HL-60/S4 (cell line): ENCODE results near the gene AFG1L.
"Not testable (repeated sequence)": the region's sequence is repeated elsewhere in the genome, so short reads cannot be mapped to it uniquely, and the experiment has no call there.

Experiments used
- in situ Hi-C: fragments of 300-500 bp; cut with MboI; formaldehyde crosslinking; loops from 2 replicates; pipeline ENCODE4 v1.14.3; 2022; ENCODE audit warnings: low sequenced_read_pairs

AFG1L gene

GRCh38 chr6:108549241-108549640, 254.4 kb downstream of the AFG1L start:
- in situ Hi-C loops, result loop anchor here (10.0 kb wide), 1 partner anchor 236 kb away; no protein-coding TSS in a partner anchor

- in situ Hi-C loops, result loop anchor here (10.0 kb wide), 1 partner anchor 235 kb away; no protein-coding TSS in a partner anchor
Observed at GRCh38 chr6:108549741-108550140, 254.9 kb downstream of the AFG1L start.

GRCh38 chr6:108550256-108550655, 255.4 kb downstream of the AFG1L start:
- in situ Hi-C loops, result no loop called here

- in situ Hi-C loops, result no loop called here
Observed at GRCh38 chr6:108555399-108556052, 260.7 kb downstream of the AFG1L start.

GRCh38 chr6:108556250-108556649, 261.4 kb downstream of the AFG1L start:
- in situ Hi-C loops, result no loop called here

- in situ Hi-C loops, result no loop called here
Observed at GRCh38 chr6:108556866-108557493, 262.1 kb downstream of the AFG1L start.

- in situ Hi-C loops, result no loop called here
Observed at GRCh38 chr6:108557494-108558371, 262.9 kb downstream of the AFG1L start.

- in situ Hi-C loops, result no loop called here
Observed at GRCh38 chr6:108558372-108559096, 263.7 kb downstream of the AFG1L start.

GRCh38 chr6:108559097-108559883, 264.4 kb downstream of the AFG1L start:
- in situ Hi-C loops, result no loop called here

GRCh38 chr6:108559884-108560462, 265.1 kb downstream of the AFG1L start:
- in situ Hi-C loops, result no loop called here

GRCh38 chr6:108560463-108561308, 265.8 kb downstream of the AFG1L start, which contains the start of gene FOXO3:
Gene FOXO3 (plus strand): TSS chr6:108560917. CDS start chr6:108561209, 292 bp downstream.
- in situ Hi-C loops, result no loop called here

GRCh38 chr6:108561309-108561647, 266.4 kb downstream of the AFG1L start:
- in situ Hi-C loops, result not testable (repeated sequence)

- in situ Hi-C loops, result no loop called here
Observed at GRCh38 chr6:108561742-108562502, 267.1 kb downstream of the AFG1L start.

GRCh38 chr6:108562503-108562993, 267.7 kb downstream of the AFG1L start:
- in situ Hi-C loops, result no loop called here

- in situ Hi-C loops, result no loop called here
Observed at GRCh38 chr6:108563292-108563691, 268.4 kb downstream of the AFG1L start.

- in situ Hi-C loops, result no loop called here
Observed at GRCh38 chr6:108564178-108564577, 269.3 kb downstream of the AFG1L start.

GRCh38 chr6:108565091-108565766, 270.4 kb downstream of the AFG1L start:
- in situ Hi-C loops, result no loop called here
